HEK293 (cell line): ENCODE results near the gene SBK2.

Source experiments
- BCL11B ChIP-seq: fragments of 450-650 bp; formaldehyde crosslinking; IDR thresholded peaks from 2 replicates; pipeline ENCODE4 v1.5.1; 2016; ENCODE audit warnings: low read depth, missing biosample characterization, missing genetic modification characterization
- ZFHX2 ChIP-seq: fragments of 450-650 bp; formaldehyde crosslinking; conservative IDR thresholded peaks from 2 replicates; pipeline ENCODE4 v1.5.1; 2016; ENCODE audit warnings: missing biosample characterization, missing genetic modification characterization
- ZNF221 ChIP-seq: fragments of 450-650 bp; formaldehyde crosslinking; IDR thresholded peaks from 2 replicates; pipeline ENCODE4 v1.5.1; 2017; ENCODE audit warnings: missing biosample characterization, missing genetic modification characterization, borderline replicate concordance
- ZNF416 ChIP-seq: fragments of 450-650 bp; formaldehyde crosslinking; IDR thresholded peaks from 2 replicates; pipeline ENCODE4 v1.5.1; 2016; ENCODE audit warnings: missing biosample characterization, missing genetic modification characterization
- ZNF776 ChIP-seq: fragments of 450-650 bp; formaldehyde crosslinking; IDR thresholded peaks from 2 replicates; pipeline ENCODE4 v1.5.0; 2017; ENCODE audit warnings: missing biosample characterization, missing genetic modification characterization, borderline replicate concordance
- TF ChIP-seq, protein P1 (sequence below): fragments of 450-650 bp; formaldehyde crosslinking; IDR thresholded peaks from 2 replicates; pipeline ENCODE4 v1.5.1; 2016; ENCODE audit warnings: missing biosample characterization, missing genetic modification characterization
- TF ChIP-seq, protein P2 (sequence below): fragments of 450-650 bp; formaldehyde crosslinking; IDR thresholded peaks from 2 replicates; pipeline ENCODE4 v1.5.1; 2016; ENCODE audit warnings: missing biosample characterization, missing genetic modification characterization
- TF ChIP-seq, protein P3 (sequence below): fragments of 450-650 bp; formaldehyde crosslinking; IDR thresholded peaks from 2 replicates; pipeline ENCODE4 v1.5.1; 2016; ENCODE audit warnings: missing biosample characterization, missing genetic modification characterization

DNA sequence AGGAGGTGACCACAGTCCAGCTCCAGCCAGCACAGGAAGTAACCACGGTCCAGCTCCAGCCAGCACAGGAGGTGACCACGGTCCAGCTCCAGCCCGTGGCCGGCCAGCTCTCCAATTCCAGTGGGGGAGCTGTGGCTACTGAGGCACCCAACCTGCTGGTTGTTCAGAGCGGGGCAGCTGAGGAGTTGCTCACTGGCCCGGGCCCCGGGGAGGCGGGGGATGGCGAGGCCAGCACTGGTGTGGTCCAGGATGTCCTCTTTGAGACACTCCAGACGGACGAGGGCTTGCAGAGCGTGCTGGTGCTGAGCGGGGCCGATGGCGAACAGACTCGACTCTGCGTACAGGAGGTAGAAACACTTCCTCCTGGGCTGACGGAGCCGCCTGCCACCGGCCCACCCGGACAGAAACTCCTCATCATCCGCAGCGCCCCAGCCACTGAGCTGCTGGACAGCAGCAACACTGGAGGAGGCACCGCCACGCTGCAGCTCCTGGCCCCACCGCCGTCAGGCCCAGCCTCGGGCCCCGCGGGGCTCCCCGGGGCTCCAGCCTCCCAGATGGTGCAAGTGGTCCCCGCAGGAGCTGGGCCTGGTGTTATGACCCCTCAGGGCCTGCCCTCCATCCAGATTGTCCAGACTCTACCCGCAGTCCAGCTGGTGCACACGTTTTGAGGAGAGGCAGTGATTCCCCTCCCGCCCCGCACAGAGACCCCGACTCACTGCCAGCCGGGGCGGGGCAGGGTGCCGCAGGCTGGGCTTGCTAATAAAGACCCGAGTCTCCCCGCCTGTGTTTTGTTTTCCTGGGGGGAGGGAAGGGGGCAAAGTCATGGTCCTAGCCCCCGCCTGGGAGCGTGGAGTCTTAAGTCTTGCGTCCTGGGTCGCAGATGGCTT lies 53.0 kb downstream of the SBK2 start:
- TF ChIP-seq, protein P1, sequence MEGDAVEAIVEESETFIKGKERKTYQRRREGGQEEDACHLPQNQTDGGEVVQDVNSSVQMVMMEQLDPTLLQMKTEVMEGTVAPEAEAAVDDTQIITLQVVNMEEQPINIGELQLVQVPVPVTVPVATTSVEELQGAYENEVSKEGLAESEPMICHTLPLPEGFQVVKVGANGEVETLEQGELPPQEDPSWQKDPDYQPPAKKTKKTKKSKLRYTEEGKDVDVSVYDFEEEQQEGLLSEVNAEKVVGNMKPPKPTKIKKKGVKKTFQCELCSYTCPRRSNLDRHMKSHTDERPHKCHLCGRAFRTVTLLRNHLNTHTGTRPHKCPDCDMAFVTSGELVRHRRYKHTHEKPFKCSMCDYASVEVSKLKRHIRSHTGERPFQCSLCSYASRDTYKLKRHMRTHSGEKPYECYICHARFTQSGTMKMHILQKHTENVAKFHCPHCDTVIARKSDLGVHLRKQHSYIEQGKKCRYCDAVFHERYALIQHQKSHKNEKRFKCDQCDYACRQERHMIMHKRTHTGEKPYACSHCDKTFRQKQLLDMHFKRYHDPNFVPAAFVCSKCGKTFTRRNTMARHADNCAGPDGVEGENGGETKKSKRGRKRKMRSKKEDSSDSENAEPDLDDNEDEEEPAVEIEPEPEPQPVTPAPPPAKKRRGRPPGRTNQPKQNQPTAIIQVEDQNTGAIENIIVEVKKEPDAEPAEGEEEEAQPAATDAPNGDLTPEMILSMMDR (tag by site-specific recombination) = no peak
- TF ChIP-seq, protein P2, sequence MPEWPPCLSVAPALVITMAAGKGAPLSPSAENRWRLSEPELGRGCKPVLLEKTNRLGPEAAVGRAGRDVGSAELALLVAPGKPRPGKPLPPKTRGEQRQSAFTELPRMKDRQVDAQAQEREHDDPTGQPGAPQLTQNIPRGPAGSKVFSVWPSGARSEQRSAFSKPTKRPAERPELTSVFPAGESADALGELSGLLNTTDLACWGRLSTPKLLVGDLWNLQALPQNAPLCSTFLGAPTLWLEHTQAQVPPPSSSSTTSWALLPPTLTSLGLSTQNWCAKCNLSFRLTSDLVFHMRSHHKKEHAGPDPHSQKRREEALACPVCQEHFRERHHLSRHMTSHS (tag by site-specific recombination) = no peak
- TF ChIP-seq, protein P3, sequence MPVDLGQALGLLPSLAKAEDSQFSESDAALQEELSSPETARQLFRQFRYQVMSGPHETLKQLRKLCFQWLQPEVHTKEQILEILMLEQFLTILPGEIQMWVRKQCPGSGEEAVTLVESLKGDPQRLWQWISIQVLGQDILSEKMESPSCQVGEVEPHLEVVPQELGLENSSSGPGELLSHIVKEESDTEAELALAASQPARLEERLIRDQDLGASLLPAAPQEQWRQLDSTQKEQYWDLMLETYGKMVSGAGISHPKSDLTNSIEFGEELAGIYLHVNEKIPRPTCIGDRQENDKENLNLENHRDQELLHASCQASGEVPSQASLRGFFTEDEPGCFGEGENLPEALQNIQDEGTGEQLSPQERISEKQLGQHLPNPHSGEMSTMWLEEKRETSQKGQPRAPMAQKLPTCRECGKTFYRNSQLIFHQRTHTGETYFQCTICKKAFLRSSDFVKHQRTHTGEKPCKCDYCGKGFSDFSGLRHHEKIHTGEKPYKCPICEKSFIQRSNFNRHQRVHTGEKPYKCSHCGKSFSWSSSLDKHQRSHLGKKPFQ (tag by site-specific recombination) = no peak
- no peak for TF ChIP-seq ZNF221
- TF ChIP-seq ZNF776 = no peak
- TF ChIP-seq ZNF416 = no peak
- no peak for TF ChIP-seq BCL11B (tag by site-specific recombination)
- TF ChIP-seq ZFHX2 (tag by site-specific recombination) = no peak
